Mesenchymal stem cell (in vitro differentiated cells and primary cell): ENCODE data around the gene DES.

Source experiments
- DNase-seq: peaks from one replicate; pipeline ENCODE4 v3.0.0-alpha.2; 2013
- H2AFZ ChIP-seq: one replicate; pipeline ENCODE4 v1.6.1; 2013; ENCODE audit warnings: low read depth, mild to moderate bottlenecking, control low read depth, inconsistent platforms, low read length, moderate library complexity
- H2AK5ac ChIP-seq: 2 replicates; pipeline ENCODE4 v1.6.1; 2013; ENCODE audit warnings: low read length, moderate library complexity, mild to moderate bottlenecking, inconsistent platforms; ENCODE audit not compliant: severe bottlenecking
- H2BK120ac ChIP-seq: one replicate; pipeline ENCODE4 v1.6.1; 2013; ENCODE audit warnings: low read depth, mild to moderate bottlenecking, inconsistent platforms, low read length, moderate library complexity
- H2BK12ac ChIP-seq, 2 experiments: one replicate each; pipeline ENCODE4 v1.6.1; 2013; ENCODE audit warnings: inconsistent platforms in 2 of 2, low read length in 2 of 2, mild to moderate bottlenecking in 2 of 2, moderate library complexity in 2 of 2, control low read depth in 1 of 2
- H2BK15ac ChIP-seq: one replicate; pipeline ENCODE4 v1.6.1; 2013; ENCODE audit warnings: mild to moderate bottlenecking, low read depth, inconsistent platforms; ENCODE audit not compliant: poor library complexity, severe bottlenecking
- H2BK5ac ChIP-seq: 2 replicates; pipeline ENCODE4 v1.6.1; 2013; ENCODE audit warnings: low read depth, mild to moderate bottlenecking, low read length, control low read depth, inconsistent platforms; ENCODE audit not compliant: poor library complexity, severe bottlenecking
- H3K14ac ChIP-seq, 2 experiments: one replicate each; pipeline ENCODE4 v1.6.1; 2013; ENCODE audit warnings: inconsistent platforms in 2 of 2, low read length in 2 of 2, control low read depth in 1 of 2, mild to moderate bottlenecking in 1 of 2, moderate library complexity in 1 of 2
- H3K18ac ChIP-seq, 2 experiments: one replicate each; pipeline ENCODE4 v1.6.1; 2013; ENCODE audit warnings: inconsistent platforms in 2 of 2, low read length in 2 of 2, control low read depth in 1 of 2, low read depth in 1 of 2, mild to moderate bottlenecking in 1 of 2
- H3K23ac ChIP-seq, 2 experiments: one replicate each; pipeline ENCODE4 v1.6.1; 2013; ENCODE audit warnings: inconsistent platforms in 2 of 2, low read length in 2 of 2, mild to moderate bottlenecking in 2 of 2, moderate library complexity in 2 of 2, control low read depth in 1 of 2
- H3K27ac ChIP-seq: 2 replicates; pipeline ENCODE4 v1.5.1; 2013; ENCODE audit warnings: mild to moderate bottlenecking, moderate library complexity, low read length, control low read depth, inconsistent platforms; ENCODE audit not compliant: poor library complexity, severe bottlenecking
- H3K27me3 ChIP-seq, 2 experiments: 2 replicates each; pipeline versions ENCODE4 v1.6.1 to v1.7.0; 2013; ENCODE audit warnings: low read length in 2 of 2, mild to moderate bottlenecking in 2 of 2, moderate library complexity in 2 of 2, control low read depth in 1 of 2, inconsistent platforms in 1 of 2; ENCODE audit not compliant: control insufficient read depth in 1 of 2, insufficient read depth in 1 of 2
- H3K36me3 ChIP-seq, 2 experiments: 2 replicates each; pipeline versions ENCODE4 v1.6.1 to v1.7.0; 2013; ENCODE audit warnings: low read length in 2 of 2, control low read depth in 1 of 2, inconsistent platforms in 1 of 2, low read depth in 1 of 2, mild to moderate bottlenecking in 1 of 2; ENCODE audit not compliant: insufficient read depth in 2 of 2, control insufficient read depth in 1 of 2
- H3K4ac ChIP-seq, 2 experiments: one replicate each; pipeline ENCODE4 v1.6.1; 2013; ENCODE audit warnings: inconsistent platforms in 2 of 2, low read length in 2 of 2, mild to moderate bottlenecking in 2 of 2, moderate library complexity in 2 of 2, control low read depth in 1 of 2, low read depth in 1 of 2
- H3K4me1 ChIP-seq: 2 replicates; pipeline ENCODE4 v1.6.1; 2013; ENCODE audit warnings: low read depth, low read length, control low read depth; ENCODE audit not compliant: control insufficient read depth, insufficient read depth
- H3K4me2 ChIP-seq: 2 replicates; pipeline ENCODE4 v1.6.1; 2013; ENCODE audit warnings: low read length, mild to moderate bottlenecking, inconsistent platforms; ENCODE audit not compliant: poor library complexity, severe bottlenecking
- H3K4me3 ChIP-seq, 2 experiments: 2 replicates each; pipeline versions ENCODE4 v1.5.1 to v1.7.0; 2013; ENCODE audit warnings: low read length in 2 of 2, mild to moderate bottlenecking in 2 of 2, control low read depth in 1 of 2, low read depth in 1 of 2; ENCODE audit not compliant: insufficient read depth in 1 of 2
- H3K79me1 ChIP-seq: replicated peaks from 2 replicates; pipeline ENCODE4 v1.6.1; 2013; ENCODE audit warnings: mild to moderate bottlenecking, control low read depth, low read length, inconsistent platforms; ENCODE audit not compliant: poor library complexity, severe bottlenecking
- H3K9ac ChIP-seq: 2 replicates; pipeline ENCODE4 v1.7.0; 2013; ENCODE audit warnings: mild to moderate bottlenecking, low read length, moderate library complexity
- H3K9me3 ChIP-seq: 2 replicates; pipeline ENCODE4 v1.7.0; 2013; ENCODE audit warnings: mild to moderate bottlenecking, low read length; ENCODE audit not compliant: control insufficient read depth
- H4K8ac ChIP-seq: one replicate; pipeline ENCODE4 v1.6.1; 2013; ENCODE audit warnings: inconsistent platforms, mild to moderate bottlenecking, low read length, moderate library complexity
- H4K91ac ChIP-seq: one replicate; pipeline ENCODE4 v1.6.1; 2013; ENCODE audit warnings: mild to moderate bottlenecking, low read length, inconsistent platforms
- WGBS: methylation state at CpG from one replicate; pipeline ENCODE4 v1.1.7; 2013; ENCODE audit warnings: mixed read lengths; 5-methylcytosine and 5-hydroxymethylcytosine counted together

DES gene

DNA sequence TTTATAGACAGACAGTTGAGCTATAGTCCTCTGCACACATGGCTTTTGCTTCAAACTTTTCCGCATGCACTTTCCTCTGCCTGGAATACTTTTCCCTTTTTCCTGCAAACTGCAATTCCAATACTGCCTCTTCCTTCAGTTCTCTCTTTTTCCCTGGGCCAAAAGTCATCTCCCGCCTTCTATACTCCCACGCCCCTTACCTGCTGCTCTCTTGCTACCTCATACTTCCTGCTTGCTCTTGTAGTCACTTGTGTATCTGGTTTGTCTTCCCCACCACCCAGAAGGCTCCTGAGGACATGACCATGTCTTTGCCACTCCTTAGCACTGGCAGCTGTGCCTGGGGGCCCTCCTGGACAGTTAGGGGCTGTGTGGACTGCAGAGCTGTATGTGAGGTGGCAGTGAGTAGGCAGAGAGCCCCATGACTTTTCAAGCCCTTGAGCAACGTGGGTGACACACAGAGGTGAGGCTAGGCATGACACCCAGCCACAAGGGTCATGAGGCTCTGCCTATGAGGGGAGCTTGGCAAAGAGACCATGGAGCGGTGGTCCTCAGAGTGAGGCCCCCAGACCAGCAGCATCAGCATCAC lies 39.7 kb downstream of the DES start:
- no peak for DNase-seq
- Histone ChIP-seq H4K91ac (no peak overlapping the region), H2BK120ac (no peak overlapping the region)

GRCh38 chr2:219458996-219459395 lies 40.8 kb downstream of the DES start:
- Histone ChIP-seq H4K91ac (peak overlapping the region; percentile 1), H2BK120ac (no peak overlapping the region), H3K79me1 (peaks cover 24% of the 10 kb centered on the region), H3K9me3 (no peaks in the 10 kb centered on the region), H2BK12ac (no peak overlapping the region), H3K4me1 (peaks cover 47% of the 10 kb centered on the region), H3K27me3 (no peaks in the 10 kb centered on the region), H3K4me3 (no peak overlapping the region), H3K14ac (no peak overlapping the region), H2BK15ac (no peak overlapping the region), H2AK5ac (peak overlapping the region; percentile 28), H3K9ac (peak overlapping the region; percentile 68), H3K18ac (no peak overlapping the region), H4K8ac (no peak overlapping the region), H3K4me2 (no peak overlapping the region), H3K27ac (no peak overlapping the region), H3K23ac (no peak overlapping the region), H3K4ac (no peak overlapping the region), H2BK5ac (no peak overlapping the region), H3K36me3 (peaks cover 42 to 64% of the 10 kb centered on the region in 2 experiments), H2AFZ (no peak overlapping the region)
- DNase-seq = no peak
- 90% methylated on average over 8 of the region's 8 CpGs for WGBS

More for the DNA sequence above, 39.7 kb downstream of the DES start:
- Histone ChIP-seq H3K36me3 (peaks cover 44 to 60% of the 10 kb centered on the region in 2 experiments), H3K14ac (no peak overlapping the region), H3K27ac (no peak overlapping the region), H3K79me1 (peaks cover 24% of the 10 kb centered on the region), H2BK5ac (no peak overlapping the region), H3K4me1 (peaks cover 57% of the 10 kb centered on the region), H3K27me3 (no peaks in the 10 kb centered on the region), H3K4me2 (no peak overlapping the region), H3K23ac (no peak overlapping the region), H2BK12ac (no peak overlapping the region), H3K9me3 (no peaks in the 10 kb centered on the region), H4K8ac (peak overlapping the region; percentile 10), H3K18ac (no peak overlapping the region), H3K9ac (peak overlapping the region; percentile 44), H3K4me3 (no peak overlapping the region), H3K4ac (no peak overlapping the region), H2AFZ (no peak overlapping the region), H2BK15ac (no peak overlapping the region), H2AK5ac (peak overlapping the region; percentile 11)
- WGBS = 78% methylated on average over 5 of the region's 5 CpGs

GRCh38 chr2:219459460-219460311 lies 41.5 kb downstream of the DES start:
- H3K4me1 ChIP-seq = peaks cover 41% of the 10 kb centered on the region
- H2BK120ac ChIP-seq = peak overlapping the region; percentile 80
- peak overlapping the region; percentile 94 for H2AK5ac ChIP-seq
- peak overlapping the region; percentile 60 for H4K91ac ChIP-seq
- H2BK15ac ChIP-seq = peak overlapping the region; percentile 97
- H3K14ac ChIP-seq = peak overlapping the region in 1 of 2 experiments; percentile 53
- 61% methylated on average over 14 of the region's 14 CpGs for WGBS
- peak overlapping the region; percentile 74 to 95 for H3K18ac ChIP-seq
- H3K36me3 ChIP-seq = peaks cover 46 to 66% of the 10 kb centered on the region in 2 experiments
- H3K4me2 ChIP-seq = no peak overlapping the region
- H3K9me3 ChIP-seq = no peaks in the 10 kb centered on the region
- H3K9ac ChIP-seq = peak overlapping the region; percentile 68
- peak overlapping the region; percentile 91 to 98 for H2BK12ac ChIP-seq
- no peaks in the 10 kb centered on the region for H3K27me3 ChIP-seq
- peak overlapping the region; percentile 51 for H3K27ac ChIP-seq
- H3K23ac ChIP-seq = peak overlapping the region in 1 of 2 experiments; percentile 19
- peak overlapping the region; percentile 94 for H4K8ac ChIP-seq
- H3K4ac ChIP-seq = peak overlapping the region; percentile 55 to 80
- H2BK5ac ChIP-seq = peak overlapping the region; percentile 0
- H2AFZ ChIP-seq = no peak overlapping the region
- DNase-seq = peak; percentile 75
- peaks cover 29% of the 10 kb centered on the region for H3K79me1 ChIP-seq
- H3K4me3 ChIP-seq = peak overlapping the region in 1 of 2 experiments; percentile 30

- no peak overlapping the region for H3K14ac ChIP-seq
- peak overlapping the region; percentile 22 to 30 for H3K4me3 ChIP-seq
- H3K4me2 ChIP-seq = peak overlapping the region; percentile 41
- peak overlapping the region; percentile 0 for H2BK5ac ChIP-seq
- 12% methylated on average over 9 of the region's 18 CpGs for WGBS
- peak overlapping the region; percentile 86 for H2BK120ac ChIP-seq
- peaks cover 54 to 69% of the 10 kb centered on the region in 2 experiments for H3K36me3 ChIP-seq
- peak overlapping the region; percentile 69 to 80 for H3K4ac ChIP-seq
- peak overlapping the region; percentile 74 to 95 for H3K18ac ChIP-seq
- H2AFZ ChIP-seq = peak overlapping the region; percentile 20
- H3K9ac ChIP-seq = peak overlapping the region; percentile 68
- H3K27me3 ChIP-seq = no peaks in the 10 kb centered on the region
- peak overlapping the region; percentile 91 to 98 for H2BK12ac ChIP-seq
- H3K23ac ChIP-seq = peak overlapping the region in 1 of 2 experiments; percentile 10
- H3K9me3 ChIP-seq = no peaks in the 10 kb centered on the region
- peaks cover 29% of the 10 kb centered on the region for H3K79me1 ChIP-seq
- H3K4me1 ChIP-seq = peaks cover 40% of the 10 kb centered on the region
- peak overlapping the region; percentile 51 for H3K27ac ChIP-seq
- peak overlapping the region; percentile 94 for H4K8ac ChIP-seq
- DNase-seq = peak; percentile 79
- peak overlapping the region; percentile 72 for H4K91ac ChIP-seq
- peak overlapping the region; percentile 94 for H2AK5ac ChIP-seq
- peak overlapping the region; percentile 97 for H2BK15ac ChIP-seq
Observed at GRCh38 chr2:219460424-219460926, 42.3 kb downstream of the DES start.
